NCI-H774 (cell line): ENCODE results near the gene KCNB1.

Experiments
- DNase-seq: peaks from one replicate; lab custom pipeline; 2025; lab: John Stamatoyannopoulos, UW

Gene KCNB1

GRCh38 chr20:49409302-49409974 lies 73.0 kb downstream of the KCNB1 start:
- no peak for DNase-seq

DNA sequence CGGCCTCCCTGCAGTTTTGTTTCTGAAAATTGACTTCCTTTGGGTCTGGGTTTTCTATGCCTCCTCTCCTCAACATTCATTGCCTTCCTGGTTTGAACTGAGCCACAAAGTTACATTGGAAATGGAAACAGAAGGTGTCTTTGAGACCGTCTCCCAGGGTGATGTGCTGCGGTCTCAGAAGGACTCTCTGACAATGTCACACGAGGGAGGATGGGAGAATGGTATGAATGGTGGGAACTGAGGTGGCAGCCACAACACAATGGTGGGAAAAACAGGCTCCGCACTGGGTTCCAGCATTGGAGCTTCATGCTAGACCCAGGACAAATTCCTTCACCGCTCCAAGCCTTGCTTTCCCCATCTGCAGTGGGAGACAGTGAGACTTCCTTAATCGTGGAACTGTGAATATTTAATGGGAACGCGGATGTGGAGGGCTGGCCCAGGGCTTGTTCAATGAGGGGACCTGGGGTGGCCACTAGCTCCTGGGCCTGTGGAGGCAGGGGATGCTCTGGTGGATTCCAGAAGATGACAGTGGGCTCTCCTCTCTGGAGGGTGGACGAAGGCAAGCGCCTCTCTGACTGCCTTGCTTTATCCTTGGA lies 73.9 kb downstream of the KCNB1 start:
- no peak for DNase-seq

DNA sequence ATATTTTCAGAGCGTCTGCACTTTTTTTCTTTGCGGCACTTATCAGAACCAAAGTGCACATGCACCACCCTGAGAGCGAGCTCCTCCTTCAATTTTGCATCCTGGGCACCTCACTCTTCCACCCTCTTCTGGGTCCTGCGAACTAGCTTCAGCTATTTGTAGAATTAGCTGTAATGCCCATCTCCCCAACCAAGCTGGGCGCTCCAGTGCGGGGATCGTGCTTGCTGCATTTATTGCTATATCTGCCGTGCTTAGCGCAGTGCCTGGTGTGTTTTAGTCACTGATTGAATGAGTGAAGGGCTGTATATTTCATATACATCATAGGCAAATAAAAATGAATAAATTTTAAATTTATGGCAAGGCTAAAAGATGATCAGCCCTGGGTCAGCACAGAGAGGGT lies 75.8 kb downstream of the KCNB1 start:
- DNase-seq: no peak

GRCh38 chr20:49405696-49406095 lies 76.8 kb downstream of the KCNB1 start:
- no peak for DNase-seq

- DNase-seq: peak; percentile 44
These were observed 77.3 kb downstream of the KCNB1 start for GRCh38 chr20:49405062-49405683.

GRCh38 chr20:49404461-49404860 lies 78.0 kb downstream of the KCNB1 start:
- no peak for DNase-seq

GRCh38 chr20:49403911-49404310 lies 78.6 kb downstream of the KCNB1 start:
- no peak for DNase-seq

DNA sequence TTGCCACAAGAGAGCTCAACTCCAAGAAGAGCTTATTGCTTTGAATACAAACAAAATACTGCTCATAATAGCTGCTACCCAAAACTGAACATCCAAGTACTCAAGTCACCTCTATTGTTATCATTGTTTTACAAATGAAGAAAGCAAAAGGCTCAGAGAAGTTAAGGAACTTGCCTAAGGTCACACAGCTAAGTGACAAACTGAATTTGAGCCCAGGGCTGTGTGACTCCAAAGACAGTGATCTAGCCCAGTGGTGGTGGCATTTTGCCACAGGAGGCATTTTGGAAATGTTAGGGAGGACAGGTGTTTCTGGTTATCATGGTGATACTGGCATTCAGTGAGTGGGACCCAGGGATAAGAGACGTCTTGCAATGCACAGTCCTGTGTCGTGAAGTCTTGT lies 79.5 kb downstream of the KCNB1 start:
- DNase-seq: no peak

GRCh38 chr20:49400904-49401303 lies 81.6 kb downstream of the KCNB1 start:
- no peak for DNase-seq

GRCh38 chr20:49400410-49400809 lies 82.1 kb downstream of the KCNB1 start:
- no peak for DNase-seq

DNA sequence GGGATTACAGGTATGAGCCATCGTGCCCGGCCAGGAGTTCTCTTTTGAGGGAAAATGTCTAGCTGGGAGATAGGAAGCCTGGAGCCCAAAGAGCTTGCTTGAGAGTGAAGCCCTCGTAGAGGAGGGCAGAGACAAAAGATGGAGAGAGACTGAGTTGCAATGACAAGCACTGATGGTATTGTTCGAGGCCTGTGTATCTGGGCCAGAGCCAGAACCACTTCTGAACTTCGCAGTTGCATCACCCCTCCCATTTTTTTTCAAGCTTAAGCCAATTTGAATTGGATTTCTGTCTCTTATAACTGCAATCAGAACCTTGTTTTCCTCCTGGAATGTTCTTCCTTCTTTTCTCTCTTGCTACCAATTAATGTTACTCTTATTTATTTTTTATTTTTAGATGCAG lies 83.1 kb downstream of the KCNB1 start:
- DNase-seq: no peak

DNA sequence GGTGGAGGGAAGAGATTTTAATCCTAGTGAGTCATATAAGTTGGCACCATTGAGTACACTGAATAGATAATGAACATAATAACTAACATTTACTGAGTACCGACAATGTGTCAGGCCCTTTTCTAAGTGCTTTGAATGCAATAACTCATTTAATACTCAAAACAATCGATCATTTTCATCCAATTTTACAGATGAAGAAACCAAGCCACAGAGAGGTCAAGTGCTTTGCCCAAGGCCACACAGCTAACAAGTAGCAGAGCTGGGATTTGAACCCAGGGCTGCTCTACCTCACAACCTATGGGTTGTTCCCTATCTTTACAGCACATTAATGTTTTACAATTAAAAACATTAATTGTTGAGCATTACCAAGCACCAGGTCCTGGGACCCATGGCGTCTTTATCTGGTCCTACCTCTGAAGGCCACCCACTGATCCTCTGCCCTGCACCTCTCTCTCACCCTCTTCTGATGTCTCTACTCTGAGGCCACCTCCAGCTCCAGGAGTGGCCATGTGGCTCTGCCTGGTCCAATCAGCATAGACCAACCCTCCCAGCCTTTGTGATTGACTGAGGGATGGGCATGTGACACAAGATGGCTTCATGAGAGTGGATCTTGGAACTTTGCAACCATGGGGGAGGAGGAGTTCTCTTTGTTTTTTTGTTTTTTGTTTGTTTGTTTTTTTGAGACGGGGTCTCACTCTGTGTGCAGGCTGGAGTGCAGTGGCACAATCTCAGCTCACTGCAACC lies 83.9 kb downstream of the KCNB1 start:
- no peak for DNase-seq

DNA sequence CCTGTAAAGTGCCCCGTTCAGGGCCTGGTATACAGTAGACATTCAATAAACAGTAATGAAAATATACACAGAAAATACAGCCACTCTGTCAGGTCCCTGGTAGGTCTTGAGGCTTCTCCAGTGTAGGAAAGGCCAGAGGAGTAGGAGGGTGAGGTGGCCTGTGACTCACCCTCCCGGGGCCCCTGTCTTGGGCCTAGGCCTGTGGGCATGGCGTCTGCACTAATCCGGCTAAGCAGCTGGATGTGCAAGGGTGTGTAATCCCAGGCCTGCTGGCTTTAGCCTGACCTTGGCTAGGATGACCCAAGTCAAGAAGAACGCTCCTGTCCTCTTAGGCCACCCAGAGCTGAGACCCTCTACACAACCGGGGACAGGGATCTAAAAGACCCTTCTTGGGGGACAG lies 84.9 kb downstream of the KCNB1 start:
- no peak for DNase-seq

DNA sequence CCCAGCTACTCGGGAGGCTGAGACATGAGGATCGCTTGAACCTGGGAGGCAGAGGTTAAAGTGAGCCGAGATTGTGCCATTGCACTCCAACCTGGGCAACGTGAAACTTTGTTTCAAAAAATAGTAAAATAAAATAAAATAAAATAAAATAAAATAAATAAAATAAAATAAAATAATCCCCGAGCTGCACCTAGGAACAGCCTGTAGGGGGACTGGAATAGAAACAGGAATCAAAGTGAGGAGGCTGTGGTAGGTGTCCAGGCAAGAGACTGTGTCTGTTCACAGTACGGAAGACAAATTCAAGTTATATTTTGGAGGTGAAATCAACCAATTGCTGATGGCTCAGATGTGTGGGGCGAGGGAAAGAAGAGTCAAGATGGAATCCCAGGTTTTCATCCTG lies 86.2 kb downstream of the KCNB1 start:
- no peak for DNase-seq

DNA sequence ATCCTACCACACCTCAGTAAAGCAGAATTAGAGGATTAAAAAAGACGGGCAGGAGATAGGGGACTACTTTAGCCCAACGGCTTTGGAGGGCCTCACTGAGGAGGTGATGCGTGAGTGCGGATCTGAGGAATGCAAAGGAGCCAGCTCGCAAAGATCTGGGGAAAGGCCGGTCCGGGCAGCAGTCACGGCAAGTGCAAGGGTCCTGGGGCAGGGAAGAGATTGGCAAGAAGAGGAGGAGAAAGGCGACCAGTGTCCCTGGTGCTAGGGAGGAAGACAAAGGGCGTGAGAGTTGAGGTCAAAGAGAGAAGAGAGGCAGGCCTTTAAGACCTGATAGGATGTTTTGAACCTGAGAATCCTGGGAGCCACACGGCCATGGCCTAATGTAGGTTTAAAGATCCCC lies 86.8 kb downstream of the KCNB1 start:
- DNase-seq: no peak

GRCh38 chr20:49395183-49395582 lies 87.3 kb downstream of the KCNB1 start:
- DNase-seq: no peak

GRCh38 chr20:49394757-49395156 lies 87.7 kb downstream of the KCNB1 start:
- DNase-seq: no peak

- no peak for DNase-seq
These were observed 88.2 kb downstream of the KCNB1 start for GRCh38 chr20:49394264-49394663.

DNA sequence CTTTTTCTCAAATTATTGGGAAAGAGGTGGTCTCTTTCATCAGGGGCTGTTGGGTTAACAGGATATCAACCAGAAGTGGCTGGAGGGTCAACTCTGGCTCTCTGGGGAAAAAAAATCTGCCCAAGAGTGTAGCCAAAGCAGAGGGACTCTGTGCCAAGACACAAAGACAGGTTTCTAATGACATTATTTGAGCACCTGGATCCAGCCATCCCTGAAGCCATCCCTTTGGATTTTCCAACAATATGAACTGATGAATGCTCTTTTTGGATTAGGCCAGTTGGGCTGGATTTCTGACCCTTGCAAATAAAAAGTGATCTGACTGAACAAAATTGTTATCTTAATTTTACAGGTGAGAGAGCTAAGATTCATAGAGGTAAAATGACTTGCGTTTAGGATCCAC lies 88.7 kb downstream of the KCNB1 start:
- no peak for DNase-seq

GRCh38 chr20:49392745-49393144 lies 89.7 kb downstream of the KCNB1 start:
- no peak for DNase-seq

DNA sequence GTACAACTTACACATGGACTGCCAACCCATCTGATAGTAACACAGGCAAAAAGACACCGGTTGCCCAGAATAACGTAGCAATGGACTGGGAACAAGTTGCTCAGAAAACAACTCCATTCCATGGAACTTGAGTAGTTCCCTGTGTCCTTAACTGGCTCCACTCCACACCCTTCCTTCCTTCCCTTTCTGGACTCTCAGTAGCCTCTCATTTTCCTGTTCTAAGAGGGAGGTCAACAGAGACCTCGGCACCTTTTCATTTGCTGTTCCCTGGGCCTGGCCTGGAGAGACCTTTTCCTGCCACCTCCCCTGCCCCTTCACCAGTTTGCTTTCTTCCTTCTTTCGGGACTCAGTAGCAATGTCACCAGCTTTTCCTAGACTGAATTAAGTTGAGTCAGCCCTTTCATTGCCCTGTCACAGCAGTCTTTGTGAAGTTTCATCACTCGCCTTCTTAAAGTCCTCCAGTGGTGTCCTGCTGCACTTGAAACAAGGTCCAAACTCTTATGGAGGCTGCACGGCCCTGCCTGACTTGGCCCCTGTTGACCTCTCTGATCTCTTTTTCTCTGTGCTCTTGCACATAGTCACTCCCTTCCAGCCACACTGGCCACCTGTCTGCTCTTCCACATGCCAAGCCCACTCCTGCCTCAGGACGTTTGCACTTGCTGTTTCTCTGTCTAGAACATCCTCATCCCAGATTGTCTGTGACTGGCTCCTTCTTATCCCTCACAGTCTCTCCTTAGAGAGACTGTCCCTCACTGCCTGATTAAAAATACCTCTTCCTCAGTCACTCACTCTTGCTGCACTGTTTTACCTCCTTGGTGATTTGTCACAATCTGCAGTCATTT lies 90.8 kb downstream of the KCNB1 start:
- no peak for DNase-seq

DNA sequence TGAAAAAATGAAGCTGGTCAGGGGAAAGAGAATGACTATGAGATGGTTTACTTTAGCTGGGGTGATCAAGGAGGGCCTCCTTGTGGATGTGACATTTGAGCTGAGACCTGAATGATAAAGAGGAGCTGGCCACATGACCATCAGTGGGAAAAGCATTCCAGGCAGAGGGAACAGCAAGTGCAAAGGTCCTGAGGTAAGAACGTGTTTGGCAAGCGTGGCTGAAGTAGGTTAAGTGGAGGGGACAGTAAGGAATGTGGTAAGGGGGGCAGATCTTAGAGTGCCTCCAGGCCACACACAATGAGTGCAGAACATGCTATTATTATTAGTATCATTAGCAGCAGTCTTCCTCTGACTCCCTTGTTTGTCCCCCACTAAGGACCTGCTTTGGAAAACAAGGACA lies 92.6 kb downstream of the KCNB1 start:
- DNase-seq: no peak
